Effector memory CD4-positive, alpha-beta T cell (primary cell): Measurements from ENCODE around the gene LRP6.
A peak's percentile ranks its signal among the peaks of the same experiment; 100 is the strongest.
"Not testable (repeated sequence)": the region's sequence is repeated elsewhere in the genome, so short reads cannot be mapped to it uniquely, and the experiment has no call there.

ENCODE experiments used
- DNase-seq, 3 donors: peaks; one replicate each; pipeline ENCODE4 v3.0.0-alpha.2; 2020
- H3K27ac ChIP-seq: 2 replicates; pipeline ENCODE4 v1.7.0; 2013; ENCODE audit warnings: mild to moderate bottlenecking, low read length, moderate library complexity; ENCODE audit not compliant: insufficient read depth, poor library complexity, severe bottlenecking
- H3K27me3 ChIP-seq: replicated peaks from 2 replicates; pipeline ENCODE4 v1.7.0; 2013; ENCODE audit warnings: mild to moderate bottlenecking, low read length; ENCODE audit not compliant: insufficient read depth, control insufficient read depth, poor library complexity, severe bottlenecking
- H3K36me3 ChIP-seq: 2 replicates; pipeline ENCODE4 v1.7.0; 2013; ENCODE audit warnings: mild to moderate bottlenecking, low read length, moderate library complexity; ENCODE audit not compliant: control insufficient read depth, insufficient read depth
- H3K4me1 ChIP-seq: 2 replicates; pipeline ENCODE4 v1.7.0; 2013; ENCODE audit warnings: low read length, mild to moderate bottlenecking; ENCODE audit not compliant: control insufficient read depth, insufficient read depth, poor library complexity, severe bottlenecking
- H3K4me3 ChIP-seq: 2 replicates; pipeline ENCODE4 v1.7.0; 2013; ENCODE audit warnings: low read length, low read depth, mild to moderate bottlenecking; ENCODE audit not compliant: insufficient read depth, poor library complexity, severe bottlenecking
- H3K9me3 ChIP-seq: 2 replicates; pipeline ENCODE4 v1.7.0; 2013; ENCODE audit warnings: mild to moderate bottlenecking, low read length, moderate library complexity; ENCODE audit not compliant: control insufficient read depth
- total RNA-seq, 3 donors: gene quantifications; one replicate each; lab custom pipeline; 2026; lab: John Stamatoyannopoulos, UW

LRP6 gene
- total RNA-seq: 2.0 to 3.9 (median 3.5) reads per million in 3 donors

GRCh38 chr12:12266873-12267741, at the start of gene LRP6:
Gene LRP6, minus strand, starts transcription at chr12:12267044. Its CDS starts 309 bp downstream, at chr12:12266735.
- H3K27ac ChIP-seq: peak within 1 kb of the TSS; percentile 37
- no peaks in the 10 kb centered on the region for H3K27me3 ChIP-seq
- no peaks in the 10 kb centered on the region for H3K36me3 ChIP-seq
- H3K4me1 ChIP-seq: peaks cover 9% of the 10 kb centered on the region
- H3K9me3 ChIP-seq: no peaks in the 10 kb centered on the region
- peak; percentile 15 to 38 (median 35) for DNase-seq
- H3K4me3 ChIP-seq: peak within 1 kb of the TSS; percentile 92

DNA sequence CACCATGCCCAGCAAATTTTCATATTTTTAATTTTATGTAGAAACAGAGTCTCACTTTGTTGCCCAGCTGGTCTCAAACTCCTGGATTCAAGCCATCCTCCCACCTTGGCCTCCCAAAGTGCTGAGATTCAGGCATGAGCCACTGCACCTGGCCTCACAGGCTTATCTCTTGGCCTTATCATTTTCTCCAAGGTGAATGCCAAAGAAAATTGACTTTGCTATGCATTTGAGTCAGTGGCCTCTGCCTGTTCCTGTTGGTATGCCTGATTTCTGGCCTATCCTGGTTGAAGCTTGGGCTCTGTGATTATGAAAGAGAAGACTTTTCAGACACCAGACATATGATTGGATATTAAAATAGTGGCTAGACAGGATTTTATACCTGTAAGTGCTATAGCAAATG, 49.0 kb upstream of the LRP6 start:
- H3K9me3 ChIP-seq: no peaks in the 10 kb centered on the region
- no peak for DNase-seq
- no peak overlapping the region for H3K27ac ChIP-seq
- no peaks in the 10 kb centered on the region for H3K27me3 ChIP-seq
- no peaks in the 10 kb centered on the region for H3K4me1 ChIP-seq
- H3K4me3 ChIP-seq: no peak overlapping the region
- H3K36me3 ChIP-seq: no peaks in the 10 kb centered on the region

DNA sequence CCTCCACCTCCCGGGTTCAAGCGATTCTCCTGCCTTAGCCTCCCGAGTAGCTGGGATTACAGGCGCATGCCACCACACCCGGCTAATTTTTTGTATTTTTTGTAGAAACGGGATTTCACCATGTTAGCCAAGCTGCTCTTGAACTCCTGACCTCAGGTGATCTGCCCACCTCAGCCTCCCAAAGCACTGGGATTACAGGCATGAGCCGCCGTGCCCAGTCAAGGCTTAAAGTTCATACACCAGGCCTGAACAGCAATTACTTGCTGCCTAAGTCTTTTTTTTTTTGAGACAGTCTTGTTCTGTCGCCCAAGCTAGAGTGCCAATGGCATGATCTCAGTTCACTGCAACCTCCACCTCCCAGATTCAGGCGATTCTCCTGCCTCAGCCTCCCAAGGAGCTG, 43.9 kb upstream of the LRP6 start:
- H3K36me3 ChIP-seq, H3K4me3 ChIP-seq, H3K9me3 ChIP-seq, DNase-seq, H3K27ac ChIP-seq, H3K27me3 ChIP-seq, H3K4me1 ChIP-seq: not testable (repeated sequence)

- H3K9me3 ChIP-seq: no peaks in the 10 kb centered on the region
- no peaks in the 10 kb centered on the region for H3K36me3 ChIP-seq
- no peak overlapping the region for H3K4me3 ChIP-seq
- H3K27me3 ChIP-seq: no peaks in the 10 kb centered on the region
- DNase-seq: no peak
- no peak overlapping the region for H3K27ac ChIP-seq
- no peaks in the 10 kb centered on the region for H3K4me1 ChIP-seq
Measured at GRCh38 chr12:12305568-12306300, 38.9 kb upstream of the LRP6 start.

GRCh38 chr12:12302976-12303375, 36.1 kb upstream of the LRP6 start:
- Histone ChIP-seq H3K9me3 (no peaks in the 10 kb centered on the region), H3K4me3 (no peak overlapping the region), H3K27me3 (no peaks in the 10 kb centered on the region), H3K36me3 (no peaks in the 10 kb centered on the region), H3K27ac (no peak overlapping the region), H3K4me1 (no peaks in the 10 kb centered on the region)
- DNase-seq: no peak

- Histone ChIP-seq H3K9me3 (no peaks in the 10 kb centered on the region), H3K4me1 (no peaks in the 10 kb centered on the region), H3K27me3 (no peaks in the 10 kb centered on the region), H3K36me3 (no peaks in the 10 kb centered on the region), H3K27ac (no peak overlapping the region), H3K4me3 (no peak overlapping the region)
- DNase-seq: no peak
Measured at GRCh38 chr12:12301122-12301521, 34.3 kb upstream of the LRP6 start.

DNA sequence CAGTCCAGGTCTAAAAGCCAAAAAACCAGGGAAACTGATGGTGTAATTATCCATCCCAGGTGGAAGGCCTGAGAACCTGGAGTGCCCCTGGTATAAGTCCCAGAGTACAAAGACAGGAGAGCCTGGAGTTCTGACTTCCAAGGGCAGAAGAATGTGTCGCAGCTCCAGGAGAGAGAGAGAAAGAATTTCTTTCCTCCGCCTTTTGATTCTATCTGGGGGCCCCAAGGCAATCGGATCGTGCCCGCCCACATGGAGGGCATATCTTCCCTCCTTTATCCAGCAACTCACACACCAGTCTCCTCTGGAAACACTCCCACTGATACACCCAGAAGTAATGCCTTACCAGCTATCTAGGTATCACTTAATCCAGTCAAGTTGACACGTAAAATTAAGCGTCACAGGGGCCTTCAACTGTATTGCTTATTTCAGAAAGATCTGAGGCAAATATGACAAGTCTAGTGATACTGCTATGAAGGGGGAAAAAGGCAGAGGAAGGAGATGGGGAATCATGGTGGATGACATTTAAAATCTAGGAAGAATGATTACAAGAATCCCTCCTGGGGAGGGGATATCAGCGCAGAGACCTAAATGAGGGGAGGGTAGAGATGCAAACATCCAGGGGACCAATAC, 30.5 kb upstream of the LRP6 start:
- H3K36me3 ChIP-seq: no peaks in the 10 kb centered on the region
- H3K4me1 ChIP-seq: no peaks in the 10 kb centered on the region
- no peak overlapping the region for H3K27ac ChIP-seq
- no peaks in the 10 kb centered on the region for H3K27me3 ChIP-seq
- DNase-seq: no peak
- no peak overlapping the region for H3K4me3 ChIP-seq
- no peaks in the 10 kb centered on the region for H3K9me3 ChIP-seq

DNA sequence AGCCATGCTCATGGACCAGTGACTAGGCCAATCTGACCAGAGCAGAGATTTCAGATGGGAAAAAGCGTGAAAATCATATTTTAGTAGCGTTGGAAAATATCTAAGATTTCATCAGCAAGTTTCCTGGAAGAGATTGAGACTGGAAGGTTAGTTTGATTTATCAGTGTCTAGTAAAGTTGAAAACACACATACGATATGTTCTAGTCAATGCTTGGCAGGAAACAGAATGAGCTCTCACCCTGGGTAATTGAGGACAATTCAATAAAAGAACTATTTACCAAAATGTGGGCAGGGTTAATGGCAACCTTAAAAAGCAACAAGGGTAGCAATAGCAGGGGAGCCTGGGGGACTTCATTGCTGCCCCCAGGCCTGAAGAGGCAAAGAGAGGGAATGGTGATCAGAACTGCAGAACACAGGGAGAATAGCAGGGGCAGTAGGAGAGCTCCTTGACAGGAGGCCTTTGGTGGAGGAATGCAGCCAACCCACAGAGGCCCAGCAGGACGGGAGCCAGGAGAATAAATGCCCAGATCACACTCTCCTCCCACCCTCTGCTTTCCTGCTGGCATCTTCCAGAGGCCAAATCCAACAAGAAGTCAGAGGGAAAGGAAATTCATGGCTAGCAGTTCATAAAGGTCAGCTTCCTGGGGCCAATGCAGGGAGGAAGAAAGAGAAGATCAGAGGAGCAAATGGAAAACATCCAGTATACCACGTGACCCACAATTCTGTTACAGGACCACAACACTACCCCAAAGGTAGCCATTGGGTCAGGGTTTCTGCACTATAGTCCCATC, 27.6 kb upstream of the LRP6 start:
- no peaks in the 10 kb centered on the region for H3K9me3 ChIP-seq

GRCh38 chr12:12290206-12290605, 23.4 kb upstream of the LRP6 start:
- no peak overlapping the region for H3K4me3 ChIP-seq
- H3K4me1 ChIP-seq: no peaks in the 10 kb centered on the region
- H3K27ac ChIP-seq: no peak overlapping the region
- H3K36me3 ChIP-seq: no peaks in the 10 kb centered on the region
- no peaks in the 10 kb centered on the region for H3K27me3 ChIP-seq
- DNase-seq: no peak
- H3K9me3 ChIP-seq: no peaks in the 10 kb centered on the region

More for the DNA sequence above, 27.6 kb upstream of the LRP6 start:
- DNase-seq: no peak
- H3K4me1 ChIP-seq: no peaks in the 10 kb centered on the region
- H3K4me3 ChIP-seq: no peak overlapping the region
- H3K27me3 ChIP-seq: no peaks in the 10 kb centered on the region
- no peaks in the 10 kb centered on the region for H3K36me3 ChIP-seq
- H3K27ac ChIP-seq: no peak overlapping the region
